T-cell (primary cell): ENCODE measurements around the gene ADAP1. TPM values are rescaled to one million over a fixed set of nuclear protein-coding genes. Genes with fewer than 3 reads are reported as not detected.

Experiments
- ATAC-seq, 4 experiments: fragments of 200-7000 bp in 3 of 4; fragments of 150-1000 bp in 1 of 4; cut with Tn5 transposase; replicated peaks in 1 of 4; 1 replicate in 3 of 4; 2 replicates in 1 of 4; pipeline ENCODE4 v1.10.0; 2021; ENCODE audit warnings: moderate library complexity in 3 of 4, mild to moderate bottlenecking in 2 of 4, moderate number of reproducible peaks in 1 of 4
- CTCF ChIA-PET, 2 donors: fragments of 300-600 bp; sonication (Branson Sonifier 250); formaldehyde crosslinking; loops; one replicate each; lab custom pipeline; 2022; ENCODE audit warnings: antibody characterized with exemption in 2 of 2; lab: Charles Lee
- POLR2A ChIA-PET, 2 donors: fragments of 300-600 bp; sonication (Branson Sonifier 250); formaldehyde crosslinking; loops; one replicate each; lab custom pipeline; 2022; ENCODE audit warnings: antibody characterized with exemption in 2 of 2; lab: Charles Lee
- DNase-seq, 35 experiments: peaks; one replicate each; pipeline versions ENCODE4 v3.0.0 to v3.0.0-alpha.2; 2013 to 2023
- H3K27ac ChIP-seq: one replicate; pipeline ENCODE4 v1.5.1; 2013; ENCODE audit warnings: low read length
- H3K27me3 ChIP-seq, 2 experiments: replicated peaks in 1 of 2; 1 replicate in 1 of 2; 2 replicates in 1 of 2; pipeline versions ENCODE4 v1.6.1 to v1.7.0; 2013; ENCODE audit warnings: low read length in 1 of 2, mixed read lengths in 1 of 2; ENCODE audit not compliant: control insufficient read depth in 2 of 2, insufficient read depth in 2 of 2; ENCODE audit errors: extremely low read depth in 1 of 2
- H3K36me3 ChIP-seq, 2 donors: 1 replicate in 1 of 2; 2 replicates in 1 of 2; pipeline versions ENCODE4 v1.6.1 to v1.7.0; 2013; ENCODE audit warnings: low read length in 1 of 2; ENCODE audit not compliant: control insufficient read depth in 2 of 2, insufficient read depth in 1 of 2; ENCODE audit errors: extremely low read depth in 1 of 2
- H3K4me1 ChIP-seq, 2 experiments: 1 replicate in 1 of 2; 2 replicates in 1 of 2; pipeline versions ENCODE4 v1.6.1 to v1.7.0; 2013; ENCODE audit warnings: low read length in 2 of 2, mixed read lengths in 1 of 2; ENCODE audit not compliant: insufficient read depth in 2 of 2, control insufficient read depth in 1 of 2; ENCODE audit errors: extremely low read depth in 1 of 2
- H3K4me3 ChIP-seq, 2 donors: 1 replicate in 1 of 2; 2 replicates in 1 of 2; pipeline versions ENCODE4 v1.5.1 to v1.7.0; 2013; ENCODE audit warnings: mild to moderate bottlenecking in 2 of 2, low read length in 1 of 2, moderate library complexity in 1 of 2; ENCODE audit not compliant: control insufficient read depth in 1 of 2; ENCODE audit errors: extremely low read depth in 1 of 2
- H3K9me3 ChIP-seq: 2 replicates; pipeline ENCODE4 v1.7.0; 2013
- H3K27ac Mint-ChIP-seq, 2 donors: one replicate each; pipeline ENCODE4 v1.8.0; 2020 to 2021; ENCODE audit warnings: mild to moderate bottlenecking in 2 of 2, mixed read lengths in 2 of 2
- H3K27me3 Mint-ChIP-seq, 2 donors: one replicate each; pipeline ENCODE4 v1.8.0; 2021 to 2022; ENCODE audit warnings: mixed read lengths in 2 of 2
- H3K36me3 Mint-ChIP-seq: one replicate; pipeline ENCODE4 v1.8.0; 2021; ENCODE audit warnings: mixed read lengths
- H3K4me1 Mint-ChIP-seq, 3 donors: one replicate each; pipeline ENCODE4 v1.8.0; 2020 to 2022; ENCODE audit warnings: mixed read lengths in 3 of 3, mild to moderate bottlenecking in 1 of 3
- H3K4me3 Mint-ChIP-seq, 3 donors: one replicate each; pipeline ENCODE4 v1.8.0; 2020 to 2022; ENCODE audit warnings: mild to moderate bottlenecking in 3 of 3, mixed read lengths in 3 of 3, moderate library complexity in 3 of 3
- H3K9me3 Mint-ChIP-seq, 3 donors: one replicate each; pipeline ENCODE4 v1.8.0; 2020 to 2022; ENCODE audit warnings: mixed read lengths in 3 of 3
- WGBS: methylation state at CpG from one replicate; pipeline ENCODE4 v1.1.5; 2013; ENCODE audit warnings: missing lambda C conversion rate; ENCODE audit not compliant: insufficient coverage; 5-methylcytosine and 5-hydroxymethylcytosine counted together
- total RNA-seq, 35 experiments: library from RNA in 6 of 35; stranded (reverse) in 6 of 35; fragments of 120-200 nt in 1 of 35; gene quantifications; one replicate each; pipeline versions ENCODE4 v1.2.1 to v1.2.4 and lab custom pipeline; 2013 to 2026

Gene ADAP1
- total RNA-seq, 5 donors from 2014 or later (not counting 1 experiment from before 2014, with no cell fraction given), result 10.6 to 26.9 (median 23.5) TPM

DNA sequence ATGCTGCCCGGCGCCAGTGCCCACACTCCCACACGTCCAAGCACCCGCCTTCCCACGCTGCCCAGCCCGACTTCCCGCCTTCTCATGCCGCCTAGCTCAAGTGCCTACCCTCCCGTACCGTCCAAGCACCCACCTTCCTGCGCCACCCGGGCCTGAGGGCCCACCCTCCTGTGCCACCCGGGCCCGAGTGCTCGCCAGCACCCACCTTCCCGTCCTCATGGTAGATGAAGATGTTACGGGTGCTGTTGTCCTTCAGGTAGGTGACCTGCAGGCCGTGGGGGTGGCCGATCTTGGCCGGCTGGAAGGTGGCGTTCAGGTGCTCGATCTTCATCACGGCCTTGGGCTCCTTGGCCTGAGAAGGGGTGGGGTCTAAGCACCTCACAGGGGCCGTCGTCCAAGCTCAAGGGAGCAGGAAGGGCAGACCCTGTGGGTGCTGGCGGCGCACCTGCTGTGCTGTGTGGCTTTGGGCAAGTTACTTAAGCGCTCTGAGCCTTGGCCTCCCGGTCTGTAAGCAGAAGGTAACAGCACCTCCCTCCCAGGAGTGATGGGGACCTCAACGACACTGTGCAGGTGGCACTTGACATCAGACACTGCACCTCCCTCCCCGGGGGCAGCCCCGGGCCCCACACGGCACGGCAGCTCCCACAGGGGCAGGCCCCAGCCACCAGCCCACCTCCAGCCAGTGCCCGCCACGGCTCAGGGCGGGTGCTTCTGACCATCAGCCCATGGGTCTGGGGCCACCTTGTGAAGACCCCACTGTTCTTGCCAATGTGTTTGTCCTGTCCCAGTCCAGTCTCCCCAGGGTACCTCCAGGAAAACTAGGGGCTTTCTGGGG lies 50.3 kb downstream of the ADAP1 start:
- Histone ChIP-seq H3K4me1 (peaks cover 0 to 17% of the 10 kb centered on the region in 2 experiments), H3K9me3 (no peaks in the 10 kb centered on the region), H3K27me3 (peaks cover 0 to 15% of the 10 kb centered on the region in 2 experiments), H3K4me3 (no peak overlapping the region), H3K36me3 (peaks cover 5% of the 10 kb centered on the region in 2 donors), H3K27ac (no peak overlapping the region)
- Mint-ChIP-seq H3K9me3 (no peaks in the 10 kb centered on the region), H3K4me1 (peaks cover 0 to 4% (median 3%) of the 10 kb centered on the region in 3 donors), H3K4me3 (no peak overlapping the region), H3K27me3 (peaks cover 0 to 7% of the 10 kb centered on the region in 2 donors), H3K27ac (no peak overlapping the region), H3K36me3 (peaks cover 3% of the 10 kb centered on the region)
- CTCF ChIA-PET, result no interaction called here
- 94% methylated on average over 25 of the region's 37 CpGs for WGBS
- POLR2A ChIA-PET, result no interaction called here
- no peak for ATAC-seq
- DNase-seq, result no peak

DNA sequence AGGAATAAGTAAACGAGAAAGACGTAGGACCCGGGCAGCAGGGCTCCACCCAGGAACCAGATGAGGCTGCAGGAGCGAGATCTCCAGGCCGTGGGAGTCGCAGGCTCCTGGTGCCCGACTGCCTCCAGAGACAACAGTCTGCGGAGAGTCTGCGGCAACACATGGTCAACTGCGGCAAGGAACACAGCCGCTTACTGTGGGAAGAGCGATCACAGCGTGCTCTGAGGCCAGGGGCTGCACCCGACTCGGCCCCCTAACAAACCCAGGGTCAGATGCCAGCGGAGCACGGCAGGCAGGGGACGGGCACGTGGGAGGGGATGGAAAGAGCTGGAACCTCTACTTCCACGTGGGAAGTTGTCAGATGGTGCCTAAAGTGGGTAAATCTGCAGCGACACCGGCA lies 51.5 kb downstream of the ADAP1 start:
- ChIA-PET POLR2A (no interaction called here), CTCF (no interaction called here)
- Mint-ChIP-seq H3K27me3 (peaks cover 0 to 7% of the 10 kb centered on the region in 2 donors), H3K9me3 (no peaks in the 10 kb centered on the region), H3K4me3 (no peak overlapping the region), H3K27ac (no peak overlapping the region), H3K36me3 (peaks cover 3% of the 10 kb centered on the region), H3K4me1 (peaks cover 0 to 2% (median 1%) of the 10 kb centered on the region in 3 donors)
- no peaks in the 10 kb centered on the region for H3K9me3 ChIP-seq
- H3K4me3 ChIP-seq, result no peak overlapping the region
- peaks cover 0 to 9% of the 10 kb centered on the region in 2 experiments for H3K4me1 ChIP-seq
- no peak for ATAC-seq
- peaks cover 8 to 10% of the 10 kb centered on the region in 2 donors for H3K36me3 ChIP-seq
- no peak for DNase-seq
- 96% methylated on average over 22 of the region's 22 CpGs for WGBS
- H3K27me3 ChIP-seq, result peaks cover 0 to 9% of the 10 kb centered on the region in 2 experiments
- H3K27ac ChIP-seq, result no peak overlapping the region

GRCh38 chr7:901388-902154 lies 52.9 kb downstream of the ADAP1 start:
- Mint-ChIP-seq H3K4me3 (no peak overlapping the region), H3K36me3 (peaks cover 6% of the 10 kb centered on the region), H3K27me3 (peaks cover 0 to 7% of the 10 kb centered on the region in 2 donors), H3K4me1 (peaks cover 0 to 2% (median 0%) of the 10 kb centered on the region in 3 donors), H3K27ac (no peak overlapping the region), H3K9me3 (no peaks in the 10 kb centered on the region)
- Histone ChIP-seq H3K9me3 (no peaks in the 10 kb centered on the region), H3K36me3 (peaks cover 14 to 19% of the 10 kb centered on the region in 2 donors), H3K4me1 (peaks cover 0 to 9% of the 10 kb centered on the region in 2 experiments), H3K4me3 (no peak overlapping the region), H3K27me3 (peaks cover 0 to 9% of the 10 kb centered on the region in 2 experiments), H3K27ac (no peak overlapping the region)
- DNase-seq (peak in 14 of 35 experiments; percentile 20 to 57 (median 38)), ATAC-seq (peak in 3 of 4 experiments; percentile 24 to 50 (median 42))
- ChIA-PET POLR2A (no interaction called here), CTCF (no interaction called here)
- WGBS, result 45% methylated on average over 5 of the region's 24 CpGs

DNA sequence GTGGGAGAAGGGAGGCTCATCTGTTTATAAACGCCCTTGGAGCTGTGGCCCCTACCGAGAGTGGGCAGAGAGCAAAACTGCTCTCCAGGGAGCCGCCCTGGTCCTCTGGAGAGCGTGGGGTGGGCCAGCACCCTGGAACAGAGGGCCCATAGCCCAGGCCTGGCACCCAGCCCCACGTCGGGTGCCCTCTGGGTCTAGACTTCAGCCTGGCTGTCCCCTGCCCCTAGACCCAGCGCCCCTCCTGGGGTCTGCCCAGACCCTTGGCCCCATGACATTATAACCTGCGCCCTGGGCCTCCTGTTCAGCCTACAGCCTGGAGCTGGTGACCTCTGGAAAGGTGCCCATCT lies 53.5 kb downstream of the ADAP1 start:
- Histone ChIP-seq H3K36me3 (peaks cover 19% of the 10 kb centered on the region in 2 donors), H3K9me3 (no peaks in the 10 kb centered on the region), H3K27me3 (peaks cover 0 to 9% of the 10 kb centered on the region in 2 experiments), H3K4me1 (peaks cover 0 to 9% of the 10 kb centered on the region in 2 experiments), H3K4me3 (no peak overlapping the region), H3K27ac (no peak overlapping the region)
- Mint-ChIP-seq H3K27ac (no peak overlapping the region), H3K9me3 (no peaks in the 10 kb centered on the region), H3K27me3 (peaks cover 0 to 7% of the 10 kb centered on the region in 2 donors), H3K36me3 (peaks cover 11% of the 10 kb centered on the region), H3K4me1 (peaks cover 0 to 2% (median 0%) of the 10 kb centered on the region in 3 donors), H3K4me3 (no peak overlapping the region)
- ATAC-seq, result peak in 1 of 4 experiments; percentile 8
- DNase-seq, result no peak
- ChIA-PET POLR2A (no interaction called here), CTCF (no interaction called here)
- WGBS, result 93% methylated on average over 7 of the region's 8 CpGs

DNA sequence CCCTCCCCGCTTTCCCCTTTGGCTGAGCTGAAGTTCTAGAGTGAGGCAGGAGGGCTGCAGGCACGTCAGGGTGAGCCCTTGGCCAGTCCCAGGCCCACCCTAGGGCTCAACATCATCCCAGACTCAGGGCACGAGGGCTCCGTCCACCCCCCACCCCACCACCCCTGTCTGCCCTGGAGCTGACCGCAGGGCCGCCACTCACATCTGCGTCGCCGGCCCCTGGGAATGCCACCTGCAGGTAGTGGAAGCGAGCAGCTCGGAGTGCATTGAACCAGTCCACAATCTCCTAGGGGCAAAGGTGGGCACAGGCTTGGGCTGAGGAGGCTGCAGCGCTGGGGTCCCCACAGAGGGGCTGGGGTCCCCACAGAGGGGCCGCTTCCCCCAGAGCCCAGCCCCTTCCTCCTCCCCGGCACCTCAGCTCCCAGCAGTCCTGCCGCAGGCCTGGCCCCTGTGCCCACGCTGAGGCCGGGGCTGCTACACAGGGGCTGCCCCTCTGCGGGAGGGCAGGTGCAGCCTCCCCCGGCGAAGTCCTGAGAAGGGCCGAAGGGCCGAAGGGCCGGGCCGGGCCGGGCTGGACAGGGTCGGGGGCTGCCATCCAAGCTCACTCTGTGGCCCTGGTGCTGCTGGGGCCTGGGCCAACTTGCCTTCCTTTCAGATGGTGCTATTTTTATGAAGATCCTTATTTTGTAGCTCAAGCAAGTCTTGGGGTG lies 54.0 kb downstream of the ADAP1 start:
- Histone ChIP-seq H3K27ac (no peak overlapping the region), H3K4me1 (peaks cover 0 to 9% of the 10 kb centered on the region in 2 experiments), H3K9me3 (no peaks in the 10 kb centered on the region), H3K36me3 (peaks cover 22 to 24% of the 10 kb centered on the region in 2 donors), H3K4me3 (no peak overlapping the region), H3K27me3 (peaks cover 0 to 9% of the 10 kb centered on the region in 2 experiments)
- Mint-ChIP-seq H3K4me3 (no peak overlapping the region), H3K36me3 (peaks cover 14% of the 10 kb centered on the region), H3K4me1 (peaks cover 0 to 2% (median 0%) of the 10 kb centered on the region in 3 donors), H3K27me3 (peaks cover 0 to 7% of the 10 kb centered on the region in 2 donors), H3K9me3 (no peaks in the 10 kb centered on the region), H3K27ac (no peak overlapping the region)
- no peak for DNase-seq
- CTCF ChIA-PET, result no interaction called here
- no peak for ATAC-seq
- WGBS, result 87% methylated on average over 18 of the region's 26 CpGs
- POLR2A ChIA-PET, result interaction anchor here in 1 of 2 donors (0.6 kb wide), 1 partner anchor 20 kb away, joined by 4 read pairs; no protein-coding TSS in a partner anchor

- 97% methylated on average over 16 of the region's 16 CpGs for WGBS
- Histone ChIP-seq H3K36me3 (peaks cover 28 to 31% of the 10 kb centered on the region in 2 donors), H3K27me3 (peaks cover 0 to 6% of the 10 kb centered on the region in 2 experiments), H3K4me1 (peaks cover 0 to 9% of the 10 kb centered on the region in 2 experiments), H3K9me3 (no peaks in the 10 kb centered on the region), H3K27ac (no peak overlapping the region), H3K4me3 (no peak overlapping the region)
- H3K9me3 Mint-ChIP-seq, result no peaks in the 10 kb centered on the region
- DNase-seq, result no peak
- no peak overlapping the region for H3K4me3 Mint-ChIP-seq
- peaks cover 0 to 2% (median 0%) of the 10 kb centered on the region in 3 donors for H3K4me1 Mint-ChIP-seq
- no peak overlapping the region for H3K27ac Mint-ChIP-seq
- peaks cover 14% of the 10 kb centered on the region for H3K36me3 Mint-ChIP-seq
- ChIA-PET POLR2A (no interaction called here), CTCF (no interaction called here)
- H3K27me3 Mint-ChIP-seq, result peaks cover 0 to 7% of the 10 kb centered on the region in 2 donors
- ATAC-seq, result no peak
Measured at GRCh38 chr7:899806-900205, 54.7 kb downstream of the ADAP1 start.
